ENCODE data around the gene MMEL1.

The MMEL1 gene

DNA sequence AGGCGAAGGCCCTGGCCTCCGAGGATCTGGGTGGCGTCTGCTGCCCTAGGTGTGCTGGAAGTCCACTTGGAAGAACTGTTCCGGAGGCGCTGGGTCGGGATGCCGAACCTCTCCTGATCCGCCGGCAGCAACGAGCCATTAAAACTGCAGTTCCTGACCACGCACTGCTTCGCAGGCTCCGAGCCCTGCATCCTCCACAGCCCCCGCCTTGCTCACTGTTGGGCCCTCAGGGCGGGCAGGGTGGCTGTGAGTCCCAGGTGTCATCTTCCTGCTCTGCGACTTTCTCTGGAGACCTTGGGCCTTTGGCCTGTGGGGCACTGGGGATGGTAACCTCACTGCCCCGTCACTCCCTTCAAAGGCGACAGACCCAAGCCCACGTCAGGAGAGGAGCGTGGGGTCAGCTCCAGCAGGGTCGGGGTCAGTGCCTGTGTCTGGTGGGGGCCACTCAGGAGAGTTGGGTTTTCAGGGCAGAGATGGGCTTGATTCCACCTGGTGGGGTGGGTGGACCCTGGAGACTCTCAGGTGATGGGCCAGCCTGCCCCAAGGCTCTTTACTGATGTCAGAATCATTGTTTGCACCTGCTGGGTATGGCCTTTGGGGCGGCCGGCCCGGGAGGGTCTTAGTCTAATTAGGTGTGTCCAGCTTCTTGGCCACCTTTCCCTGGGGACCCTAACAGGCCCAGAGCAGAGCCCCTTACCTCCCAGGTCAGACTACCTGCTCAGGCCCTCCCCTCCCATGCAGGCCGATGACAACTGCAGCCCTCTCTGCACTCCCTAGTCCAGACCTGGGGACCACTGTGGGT is 43.2 kb downstream of the MMEL1 start:
- no peak for DNase-seq

DNA sequence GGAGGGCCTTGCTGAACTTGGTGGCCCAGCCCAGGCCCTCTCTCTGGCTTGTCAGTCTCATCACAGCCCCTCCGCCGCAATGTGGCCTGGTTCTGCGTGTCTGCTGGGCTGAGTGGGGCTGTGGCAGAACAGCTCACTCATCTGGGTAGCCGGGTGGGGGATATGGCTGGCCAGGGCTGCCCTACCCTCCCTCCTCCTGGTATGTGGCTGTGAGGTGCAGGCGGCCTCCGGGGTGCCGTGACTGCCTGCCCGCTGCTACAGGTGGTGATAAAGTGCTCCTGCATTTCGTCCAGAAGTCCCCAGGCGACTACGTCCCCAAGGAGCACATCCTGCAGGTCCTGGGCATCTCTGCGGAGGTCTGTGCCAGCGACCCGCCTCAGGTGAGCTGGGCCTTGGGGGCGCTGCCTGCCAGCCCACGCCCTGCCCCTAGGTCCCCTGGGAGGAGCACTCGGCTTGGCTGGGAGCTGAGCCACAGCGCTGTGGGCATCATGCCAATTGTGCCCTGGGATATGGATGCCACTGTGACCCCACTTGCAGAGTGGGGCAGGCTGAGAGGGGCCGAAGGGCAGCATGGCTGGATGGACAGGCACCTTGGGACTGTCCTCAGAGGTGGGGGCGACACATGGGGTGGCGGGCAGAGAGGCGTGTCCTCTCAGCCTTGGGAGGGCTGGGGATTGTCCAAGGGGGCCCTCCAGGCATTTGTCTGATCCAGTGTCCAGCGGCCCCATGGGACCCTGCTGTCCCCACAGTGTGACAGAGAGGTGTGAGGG is 44.0 kb downstream of the MMEL1 start:
- no peak for DNase-seq

DNA sequence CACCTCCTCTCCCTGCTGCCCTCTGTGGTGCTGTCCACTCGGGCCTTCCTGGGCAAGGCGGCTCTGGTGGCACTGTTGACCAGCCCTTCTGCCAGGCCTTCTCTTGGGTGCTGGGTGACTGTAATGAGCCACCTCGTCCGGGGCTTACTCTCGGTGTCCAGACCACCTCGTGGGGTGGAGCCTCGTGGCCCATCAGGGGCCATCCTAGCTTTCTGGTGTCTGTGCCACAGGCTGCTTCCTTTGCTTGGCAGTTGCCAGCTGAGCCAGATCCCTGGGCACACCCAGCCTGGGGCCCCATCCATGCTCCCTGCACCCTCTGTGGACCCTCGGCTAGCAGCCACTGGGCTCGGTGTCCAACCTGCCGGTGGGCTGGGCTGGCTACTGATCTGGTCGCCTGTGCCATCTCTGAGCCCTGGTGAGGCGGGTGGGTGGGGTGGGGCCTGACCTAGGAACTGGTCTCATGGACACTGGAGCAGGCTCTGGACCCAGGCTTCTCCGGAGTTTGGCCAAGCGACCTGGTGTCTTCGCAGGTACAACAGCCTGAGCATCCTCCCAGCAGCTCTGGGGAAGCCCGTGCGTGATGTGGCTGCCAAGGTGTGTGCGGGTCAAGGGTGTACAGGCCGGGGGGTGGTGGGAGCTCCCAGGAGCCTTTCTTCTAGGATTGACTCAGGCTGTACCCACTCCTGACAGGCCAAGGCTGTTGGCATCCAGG is 44.8 kb downstream of the MMEL1 start:
- DNase-seq: no peak

DNA sequence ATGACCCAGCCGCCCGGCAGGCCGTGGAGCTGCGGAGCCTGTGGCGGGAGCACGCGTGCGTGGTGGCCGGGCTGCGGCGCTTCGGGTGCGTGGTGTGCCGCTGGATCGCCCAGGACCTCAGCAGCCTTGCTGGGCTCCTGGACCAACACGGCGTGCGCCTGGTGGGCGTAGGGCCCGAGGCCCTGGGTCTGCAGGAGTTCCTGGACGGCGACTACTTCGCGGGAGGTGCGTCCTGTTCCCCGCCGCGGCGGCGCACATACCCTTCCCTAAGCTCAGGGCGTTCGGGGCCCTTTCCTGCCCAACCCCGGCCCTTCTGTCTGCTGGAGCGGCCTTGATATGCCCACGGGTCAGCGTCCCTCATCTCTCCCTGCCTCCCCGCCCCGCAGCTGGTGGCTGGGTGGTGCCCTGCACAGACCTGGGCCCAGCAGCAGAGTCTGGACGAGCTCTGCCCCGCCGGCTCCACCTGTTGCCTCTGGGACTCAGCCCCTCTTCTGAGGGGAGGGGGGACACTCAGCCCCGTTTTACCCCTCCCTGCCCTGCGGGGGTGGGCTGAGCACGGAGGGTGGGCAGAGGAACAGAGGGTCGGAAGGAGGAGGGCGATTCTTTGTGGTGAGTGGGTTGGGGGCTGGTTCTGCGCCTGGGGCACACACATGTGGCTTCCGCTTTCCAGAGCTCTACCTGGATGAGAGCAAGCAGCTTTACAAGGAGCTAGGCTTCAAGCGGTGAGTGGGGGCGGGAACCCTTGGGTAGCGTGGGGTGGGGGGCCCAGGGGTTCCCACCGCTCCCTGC is 45.6 kb downstream of the MMEL1 start:
- no peak for DNase-seq

DNA sequence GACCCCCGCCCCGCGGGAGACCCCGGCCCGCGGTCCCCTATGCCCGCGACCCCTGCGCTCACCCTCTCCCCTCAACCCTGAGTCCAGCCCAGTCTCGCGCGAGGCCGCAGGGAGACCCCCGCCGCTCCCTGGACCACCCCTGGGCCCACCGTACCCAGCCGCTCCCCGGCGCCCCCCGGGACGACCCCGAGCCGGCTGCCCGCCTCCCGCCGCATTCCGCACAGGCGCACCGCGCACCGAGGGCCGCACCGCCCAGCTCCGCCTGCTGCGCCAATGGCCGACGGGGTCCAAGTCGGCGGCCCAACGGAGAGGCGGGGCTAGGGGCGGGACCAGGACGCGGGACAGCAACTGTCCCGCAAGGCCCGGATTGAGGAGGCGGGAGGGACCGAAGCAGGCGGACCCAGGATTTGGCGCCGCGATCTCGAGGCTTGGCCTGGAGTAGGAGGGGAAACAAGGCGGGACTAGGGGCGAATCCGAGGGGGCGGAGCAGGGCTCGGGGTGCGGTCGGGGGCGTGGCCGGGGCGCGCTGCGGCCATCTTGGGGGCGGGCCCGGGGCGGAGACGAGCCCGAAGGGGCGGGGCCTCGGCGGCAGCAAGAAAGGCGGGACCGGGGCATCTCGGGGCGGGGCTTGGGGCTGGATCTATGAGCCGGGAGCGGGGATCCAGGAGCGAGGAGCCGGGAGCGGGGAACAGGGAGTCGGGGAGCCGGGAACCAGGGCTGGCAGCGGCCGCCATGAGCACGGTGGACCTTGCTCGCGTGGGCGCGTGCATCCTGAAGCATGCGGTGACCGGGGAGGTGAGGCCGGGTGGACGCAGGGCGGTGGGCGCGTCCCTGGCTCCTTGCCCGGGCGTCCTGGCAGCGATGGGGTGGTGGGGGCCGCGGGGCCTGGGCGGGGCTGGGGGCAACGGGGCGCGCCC is 46.4 kb downstream of the MMEL1 start, which contains the start of gene PRXL2B:
Gene PRXL2B, plus strand, starts transcription at position 624 of the 917 bp plus-strand sequence. Its CDS starts 109 bp downstream, at position 733.
- DNase-seq: peak; percentile 99

DNA sequence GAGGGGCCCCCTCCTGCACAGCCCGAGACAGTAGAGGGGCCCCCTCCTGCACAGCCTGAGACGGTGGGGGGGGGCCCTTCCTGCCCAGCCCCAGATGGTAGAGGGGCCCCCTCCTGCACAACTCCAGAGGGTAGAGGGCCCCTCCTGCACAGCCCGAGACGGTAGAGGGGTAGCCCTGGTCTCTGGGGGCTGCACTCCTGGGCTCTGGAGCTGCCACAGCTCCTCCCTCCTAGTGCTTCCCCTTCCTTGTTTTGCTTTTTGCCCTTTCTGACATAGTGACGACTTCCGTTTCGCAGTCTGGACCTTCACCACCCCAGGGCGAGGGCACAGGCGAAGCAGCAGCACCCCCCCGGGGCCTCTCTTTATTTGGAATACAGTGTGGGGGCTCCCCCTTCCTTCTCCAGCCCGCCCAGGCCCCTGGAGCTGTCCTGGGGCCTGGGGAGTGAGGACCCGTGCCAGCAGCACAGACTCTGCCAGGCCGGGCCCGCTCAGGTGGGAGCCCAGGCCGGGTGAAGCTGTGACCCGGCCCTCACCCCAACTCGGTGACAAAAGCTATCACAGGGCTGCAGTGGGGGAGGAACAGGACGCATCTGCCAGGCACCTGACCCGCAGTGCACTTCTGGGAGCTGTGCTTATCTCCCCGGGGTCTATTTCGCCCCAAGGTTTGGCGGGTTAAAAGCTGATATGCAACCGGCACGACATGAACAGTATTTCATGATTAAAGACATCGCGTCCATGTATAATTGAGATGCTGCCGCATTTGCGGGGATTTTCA is 47.3 kb downstream of the MMEL1 start:
- DNase-seq: peak; percentile 72

DNA sequence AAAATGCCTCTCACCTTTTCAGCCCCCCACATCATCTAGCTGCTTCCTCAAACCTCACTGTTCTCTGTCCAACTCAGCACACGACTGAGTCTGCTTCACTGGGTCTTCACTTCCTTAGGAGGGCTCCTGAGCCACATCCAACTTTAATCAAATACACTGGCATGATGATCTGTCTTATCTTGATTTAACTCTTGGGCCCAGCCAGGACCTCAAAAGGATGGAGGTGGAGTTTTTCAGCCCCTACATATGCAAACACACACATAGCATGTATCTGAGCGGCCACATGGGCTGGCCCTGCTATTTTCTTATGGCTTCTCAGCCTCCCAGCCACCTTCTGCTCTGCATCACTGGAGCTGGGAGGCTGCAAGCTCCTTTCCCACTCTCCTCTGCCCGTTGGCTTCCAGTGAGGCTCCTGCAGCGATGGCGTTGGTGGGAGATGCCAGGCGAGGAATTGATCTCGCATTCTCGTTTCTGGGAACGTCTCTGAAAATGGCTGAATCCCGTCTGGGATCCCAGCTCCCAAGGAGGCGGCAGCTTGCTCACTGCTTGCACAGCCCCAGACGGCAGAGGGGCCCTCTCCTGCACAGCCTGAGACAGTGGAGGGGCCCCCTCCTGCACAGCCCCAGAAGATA is 48.0 kb downstream of the MMEL1 start:
- DNase-seq: no peak

DNA sequence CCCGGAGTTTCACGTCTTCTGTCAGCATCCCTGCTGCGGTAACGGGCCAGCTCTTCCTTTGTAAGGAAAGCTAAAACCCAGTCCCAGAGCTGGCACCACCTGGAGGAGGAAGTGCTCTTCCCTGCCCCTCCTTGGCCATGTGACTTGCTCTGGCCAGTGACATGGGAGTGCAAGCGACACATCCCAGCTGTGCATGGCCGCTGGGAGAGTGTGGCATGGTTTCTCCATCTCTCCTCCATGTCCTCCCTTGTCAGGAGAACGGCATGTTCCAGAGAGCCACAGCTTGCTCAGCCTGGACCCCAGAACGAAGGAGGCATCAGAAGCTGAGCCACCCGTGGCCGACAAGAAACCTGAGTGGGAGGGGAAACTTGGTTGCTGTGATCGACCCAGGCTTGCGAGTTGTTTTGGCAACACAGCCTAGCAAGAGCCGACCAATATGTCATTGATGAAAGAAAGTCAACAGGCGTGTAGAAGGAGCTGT is 48.9 kb downstream of the MMEL1 start:
- peak; percentile 56 for DNase-seq

DNA sequence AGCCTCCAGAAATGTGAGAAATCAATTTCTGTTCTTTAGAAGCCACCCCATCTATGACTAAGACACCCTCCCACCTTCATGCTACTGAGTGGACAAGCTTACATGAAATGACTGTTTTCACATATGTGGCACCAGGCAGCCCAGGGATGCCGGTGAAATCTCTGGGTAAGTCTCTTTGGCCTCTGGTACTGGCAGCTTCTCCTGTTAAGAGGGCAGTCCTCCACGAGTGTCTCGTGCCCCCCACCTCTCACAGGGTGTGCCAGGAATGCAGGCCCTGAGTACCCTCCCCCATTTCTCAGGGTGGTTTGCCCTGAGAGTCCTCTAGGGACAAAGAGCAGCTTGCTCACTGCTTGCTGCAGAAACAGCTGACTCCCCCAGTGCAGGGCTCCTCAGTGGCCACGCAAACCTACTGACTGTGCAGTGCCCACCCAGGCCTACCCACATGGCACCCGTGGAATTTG is 49.5 kb downstream of the MMEL1 start:
- DNase-seq: no peak

DNA sequence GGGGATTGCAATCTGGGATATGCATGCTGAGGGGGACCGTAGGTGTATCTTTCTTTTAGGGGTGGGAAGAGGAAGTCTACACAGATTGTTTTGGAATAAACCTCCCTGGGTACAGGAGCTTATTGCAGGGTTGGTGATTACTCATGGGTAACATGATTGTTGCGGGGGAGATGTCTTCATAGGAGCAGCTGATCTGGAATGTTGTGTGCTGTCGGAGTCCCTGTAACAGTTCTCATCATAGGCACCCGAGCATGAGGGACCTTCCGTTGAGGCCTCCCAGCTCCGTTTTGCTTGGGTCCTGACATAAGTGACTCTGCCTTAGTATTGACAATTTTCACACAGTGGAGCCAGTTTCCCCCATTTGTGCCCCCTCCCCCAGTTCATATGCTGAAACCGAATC is 50.4 kb downstream of the MMEL1 start:
- no peak for DNase-seq

DNA sequence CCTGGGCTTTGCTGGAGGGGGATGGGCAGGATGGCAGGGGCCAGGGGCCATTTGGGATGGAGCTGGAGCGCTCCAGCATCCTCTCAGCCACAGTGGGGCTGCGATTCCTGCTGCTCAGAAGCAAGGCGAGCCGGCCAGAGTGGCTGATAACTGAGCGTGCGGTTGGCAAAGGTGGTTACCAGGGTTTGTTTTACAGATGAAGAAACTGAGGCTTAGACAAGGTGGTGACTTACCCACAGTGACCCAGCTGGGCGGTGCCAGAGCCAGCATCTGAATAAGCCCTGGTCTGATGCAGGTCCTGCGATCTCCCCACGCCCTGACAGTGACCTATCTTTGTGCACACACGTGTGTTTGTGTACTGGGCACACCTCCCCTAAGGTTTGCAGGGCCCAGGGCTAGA is 52.1 kb downstream of the MMEL1 start:
- no peak for DNase-seq

DNA sequence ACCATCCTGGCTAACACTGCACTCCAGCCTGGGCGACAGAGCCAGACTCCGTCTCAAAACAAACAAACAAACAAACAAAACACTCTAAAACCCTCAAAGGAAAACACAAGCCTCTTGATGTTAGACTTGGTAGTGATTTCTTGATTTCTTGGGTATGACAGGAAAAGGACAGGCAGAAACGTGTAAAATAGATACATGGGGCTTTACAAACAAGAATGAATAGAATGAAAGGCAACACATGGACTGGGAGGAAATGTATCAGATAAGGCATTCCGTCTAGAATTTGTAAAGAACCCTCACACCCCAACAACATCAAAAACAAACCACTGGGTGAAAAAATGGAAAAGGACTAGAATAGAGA is 54.1 kb downstream of the MMEL1 start:
- no peak for DNase-seq

DNA sequence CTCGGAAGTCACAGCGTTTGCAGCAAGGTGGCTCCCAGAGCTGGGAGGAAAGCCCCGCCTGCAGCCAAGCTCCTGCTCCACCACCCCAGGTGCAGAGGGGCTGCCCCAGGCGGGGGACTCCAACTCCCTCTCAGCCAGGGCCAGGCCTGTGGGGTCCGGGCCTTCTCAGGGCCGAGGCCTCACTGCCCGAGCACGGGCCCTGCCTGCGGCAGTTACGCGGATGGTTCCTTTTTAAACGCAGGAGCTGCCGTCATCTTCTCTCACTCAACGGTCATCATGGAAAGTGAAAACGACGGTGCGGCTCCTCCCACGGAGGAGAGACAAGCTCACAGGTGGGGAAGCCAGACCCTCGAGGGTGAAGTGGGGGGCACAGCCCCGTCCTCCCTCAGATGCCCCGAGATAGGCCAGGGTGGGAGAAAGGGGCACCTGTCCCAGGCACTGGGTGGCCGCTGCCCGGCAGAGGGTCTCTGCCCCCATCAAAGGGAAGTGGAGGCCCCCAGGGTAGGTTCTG is 55.2 kb downstream of the MMEL1 start:
- DNase-seq: peak; percentile 58

DNA sequence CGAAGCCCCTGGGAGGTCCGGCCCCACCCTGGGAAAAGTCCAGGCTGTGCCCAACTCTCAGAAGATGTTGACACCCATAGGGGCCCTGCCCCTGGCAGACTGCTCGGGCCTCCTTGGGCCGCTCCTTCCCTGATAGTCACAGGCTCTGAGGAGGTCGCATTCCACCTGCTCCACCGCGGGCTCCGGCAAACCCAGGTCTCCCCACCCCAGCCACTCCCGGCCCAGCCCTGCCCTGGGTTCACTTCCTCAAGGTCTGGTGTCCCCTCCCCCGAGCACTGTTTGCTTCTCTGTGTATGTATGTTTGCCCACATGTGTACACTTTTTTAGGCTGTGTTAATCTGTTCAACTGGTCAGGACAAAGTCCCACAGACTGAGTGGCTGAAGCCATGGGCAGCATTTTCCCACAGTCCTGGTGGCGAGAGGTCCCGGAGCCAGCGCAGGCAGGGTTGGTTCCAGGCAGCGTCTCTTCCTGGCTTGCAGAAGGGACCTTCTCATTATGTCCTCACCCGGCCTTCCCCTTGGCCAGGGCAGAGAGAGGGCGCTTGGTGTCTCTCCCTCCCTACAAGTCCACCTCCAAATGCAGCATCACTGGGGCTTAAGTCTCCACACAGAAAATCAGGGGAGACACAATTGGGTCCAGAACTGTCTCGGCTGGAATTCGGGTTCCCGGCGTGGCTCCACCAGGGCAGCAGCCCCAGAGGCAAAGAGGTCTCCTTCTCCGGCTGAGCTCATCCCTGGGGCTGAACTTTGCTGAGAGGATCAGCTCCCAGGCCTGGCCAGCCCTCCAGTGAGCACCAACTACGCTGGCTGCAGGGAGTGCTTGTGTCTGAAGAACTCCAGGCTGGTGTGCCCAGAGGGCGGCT is 56.8 kb downstream of the MMEL1 start:
- no peak for DNase-seq

DNA sequence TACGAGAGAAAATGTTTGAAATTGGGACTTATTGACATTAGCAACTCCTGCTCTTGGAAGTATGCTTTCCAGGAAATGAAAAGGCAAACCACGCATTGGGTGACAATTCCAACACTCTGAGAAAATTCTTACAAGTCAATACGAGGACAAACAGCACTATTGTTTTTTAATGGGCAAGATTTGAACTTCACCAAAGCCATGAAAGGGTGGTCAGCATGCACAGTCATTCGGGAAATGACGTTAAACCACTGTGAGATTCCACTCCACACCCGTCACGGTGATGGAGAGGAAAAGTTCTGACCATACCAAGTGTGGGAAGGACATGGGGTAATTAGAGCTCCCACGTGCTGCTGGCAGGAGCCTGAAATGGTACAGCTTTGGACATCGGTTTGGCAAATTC is 58.5 kb downstream of the MMEL1 start:
- DNase-seq: no peak

DNA sequence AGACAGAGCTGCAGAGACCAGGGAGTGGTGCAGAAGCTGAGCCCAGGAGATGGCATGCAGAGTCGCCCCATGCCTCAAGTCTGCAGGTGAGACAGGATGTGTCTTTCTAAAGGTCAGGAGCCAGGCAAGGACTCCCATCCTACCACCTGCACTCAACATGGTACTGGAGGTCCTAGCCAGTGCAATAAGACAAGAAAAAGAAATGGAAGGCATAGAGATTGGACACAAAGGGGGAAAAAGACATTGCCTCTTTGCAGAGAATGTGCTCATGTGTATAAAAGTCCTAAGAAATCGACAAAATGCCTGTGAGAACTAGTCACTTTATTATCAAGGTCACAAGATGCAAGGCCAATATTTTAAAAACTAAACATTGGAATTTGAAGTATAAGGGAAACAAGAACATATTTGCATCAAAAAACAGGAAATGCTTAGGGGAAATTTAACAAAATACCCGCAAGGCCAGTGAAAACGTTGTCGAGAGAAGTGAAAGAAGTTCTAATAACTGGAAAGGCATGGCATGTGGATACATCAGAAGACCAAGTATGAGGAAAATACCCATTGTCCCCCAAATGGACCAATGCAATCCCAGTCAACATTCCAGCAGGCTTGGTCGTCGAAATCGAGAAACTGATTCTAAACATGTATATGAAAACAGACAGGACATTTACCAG is 59.4 kb downstream of the MMEL1 start:
- no peak for DNase-seq

DNA sequence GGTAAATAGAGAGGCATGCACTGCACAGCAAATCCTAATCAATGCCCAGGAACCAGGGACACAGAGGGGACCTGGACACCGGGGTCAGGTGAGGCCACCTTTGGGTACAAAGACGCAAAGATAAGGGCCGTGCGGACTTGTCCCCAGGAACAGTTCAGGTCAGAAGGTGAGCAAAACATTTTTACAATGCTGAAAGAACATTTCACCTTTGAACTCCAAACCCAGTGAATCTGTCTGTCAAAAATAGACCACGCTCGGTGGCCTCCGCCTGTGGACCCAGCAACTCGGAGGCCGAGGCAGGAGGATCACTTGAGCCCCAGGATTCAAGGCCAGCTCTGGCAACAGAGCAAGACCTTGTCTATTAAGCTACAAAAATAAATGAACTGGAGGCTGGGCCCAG is 61.5 kb downstream of the MMEL1 start:
- no peak for DNase-seq

DNA sequence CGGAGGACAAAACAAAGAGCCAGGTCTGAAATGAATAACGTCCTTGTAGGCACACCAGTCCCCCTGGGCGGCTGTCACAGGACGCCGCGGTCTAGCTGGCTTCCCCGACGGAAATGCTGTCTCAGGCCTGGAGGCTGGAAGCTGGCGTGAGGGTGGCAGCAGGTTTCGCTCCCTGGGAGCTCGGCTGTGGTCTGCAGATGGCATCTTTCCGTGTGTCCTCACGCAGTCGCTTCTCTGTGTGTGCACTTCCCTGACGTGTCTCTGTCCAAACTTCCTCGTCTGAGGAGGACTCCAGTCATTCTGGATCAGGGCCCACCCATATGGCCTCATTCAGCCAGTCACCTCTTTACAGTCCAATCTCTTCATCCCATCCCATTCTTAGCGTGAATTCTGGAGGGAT is 62.5 kb downstream of the MMEL1 start:
- no peak for DNase-seq

All from activated T-cell treated with anti-CD3 and anti-CD28 coated beads, Interleukin-2, amount 50 U/mL, for 1 hour (primary cell).